GM23338 (cell line): ENCODE results near the gene ODAD3. TPM values are rescaled to one million over a fixed set of nuclear protein-coding genes. Genes with fewer than 3 reads are reported as not detected.
A peak's percentile ranks its signal among the peaks of the same experiment; 100 is the strongest.

Experiments used
- ATAC-seq: fragments of 200-7000 bp; cut with Tn5 transposase; 3 replicates; pipeline ENCODE4 v1.9.1; 2020
- DNase-seq: peaks from one replicate; pipeline ENCODE4 v3.0.0-alpha.2; 2015; ENCODE audit warnings: low spot score
- H2AFZ ChIP-seq: fragments of 200-600 bp; sonication (generic); 2 replicates; pipeline ENCODE4 v1.8.0; 2016; ENCODE audit warnings: antibody characterized with exemption, mild to moderate bottlenecking, moderate library complexity
- H3F3A ChIP-seq: fragments of 200-600 bp; sonication (generic); replicated peaks from 2 replicates; pipeline ENCODE4 v1.8.0; 2017; ENCODE audit warnings: antibody characterized with exemption, mixed run types, low read depth
- H3K27ac ChIP-seq: fragments of 200-600 bp; sonication (generic); 2 replicates; pipeline ENCODE4 v1.6.1; 2016; ENCODE audit warnings: low read depth
- H3K27me3 ChIP-seq: fragments of 200-600 bp; sonication (generic); 2 replicates; pipeline ENCODE4 v1.8.0; 2016; ENCODE audit warnings: mild to moderate bottlenecking, mixed run types, moderate library complexity; ENCODE audit not compliant: insufficient read depth
- H3K36me3 ChIP-seq: fragments of 200-600 bp; sonication (generic); 2 replicates; pipeline ENCODE4 v1.8.0; 2016; ENCODE audit warnings: mild to moderate bottlenecking; ENCODE audit not compliant: insufficient read depth
- H3K4me1 ChIP-seq: fragments of 200-600 bp; sonication (generic); 2 replicates; pipeline ENCODE4 v1.8.0; 2016; ENCODE audit warnings: mild to moderate bottlenecking, moderate library complexity; ENCODE audit not compliant: insufficient read depth
- H3K4me2 ChIP-seq: fragments of 200-600 bp; sonication (generic); 2 replicates; pipeline ENCODE4 v1.7.1; 2017; ENCODE audit warnings: mixed run types
- H3K4me3 ChIP-seq: fragments of 200-600 bp; sonication (generic); 2 replicates; pipeline ENCODE4 v1.6.1; 2016; ENCODE audit warnings: mixed run types
- H3K79me2 ChIP-seq: fragments of 200-600 bp; sonication (generic); replicated peaks from 2 replicates; pipeline ENCODE4 v1.8.0; 2017; ENCODE audit warnings: mild to moderate bottlenecking; ENCODE audit not compliant: insufficient read depth
- H3K9me2 ChIP-seq: fragments of 200-600 bp; sonication (generic); 2 replicates; pipeline ENCODE4 v1.8.0; 2017; ENCODE audit not compliant: insufficient read depth
- H4K20me1 ChIP-seq: fragments of 200-600 bp; sonication (generic); replicated peaks from 2 replicates; pipeline ENCODE4 v1.8.0; 2017; ENCODE audit warnings: mild to moderate bottlenecking; ENCODE audit not compliant: insufficient read depth
- H3K27ac Mint-ChIP-seq: 2 replicates; pipeline ENCODE4 v1.8.0; 2020; ENCODE audit warnings: inconsistent platforms, mild to moderate bottlenecking, moderate library complexity, mixed read lengths
- H3K27me3 Mint-ChIP-seq: 3 replicates; pipeline ENCODE4 v1.8.0; 2022; ENCODE audit warnings: low read depth, mild to moderate bottlenecking, moderate library complexity, mixed read lengths, inconsistent platforms; ENCODE audit not compliant: insufficient read depth, poor library complexity
- H3K36me3 Mint-ChIP-seq: 3 replicates; pipeline ENCODE4 v1.8.0; 2021; ENCODE audit warnings: low read depth, mild to moderate bottlenecking, inconsistent platforms, moderate library complexity, mixed read lengths
- H3K4me1 Mint-ChIP-seq: 3 replicates; pipeline ENCODE4 v1.8.0; 2020; ENCODE audit warnings: mild to moderate bottlenecking, inconsistent platforms, mixed read lengths
- H3K4me3 Mint-ChIP-seq: 3 replicates; pipeline ENCODE4 v1.8.0; 2021; ENCODE audit warnings: moderate library complexity, mild to moderate bottlenecking, inconsistent platforms, mixed read lengths
- H3K9me3 Mint-ChIP-seq: 3 replicates; pipeline ENCODE4 v1.8.0; 2020; ENCODE audit warnings: moderate library complexity, mild to moderate bottlenecking, inconsistent platforms, mixed read lengths
- NANOG ChIP-seq: IDR thresholded peaks from 2 replicates; pipeline ENCODE4 v1.6.1; 2016; ENCODE audit warnings: antibody characterized with exemption, borderline replicate concordance
- POLR2AphosphoS5 ChIP-seq: IDR thresholded peaks from 2 replicates; pipeline ENCODE4 v1.6.1; 2016; ENCODE audit warnings: antibody characterized with exemption, low read depth
- ZNF462 ChIP-seq: fragments of 250-450 bp; sonication (Bioruptor Pico); IDR thresholded peaks from 2 replicates; pipeline ENCODE4 v1.5.0; 2020; ENCODE audit warnings: mild to moderate bottlenecking, moderate library complexity
- polyA plus RNA-seq: library from polyadenylated mRNA; unstranded; fragments of >200 nt; fragmentation: Nextera tagmentation; extraction: Ambion mirVana; gene quantifications from 2 replicates; pipeline ENCODE4 v1.2.1, GENCODE V29; 2016
- total RNA-seq: library from RNA; depleted of rRNA; stranded (reverse); fragments of >200 nt; shearing (Covaris generic); gene quantifications from 2 replicates; pipeline ENCODE4 v1.2.3, GENCODE V29; 2014

ODAD3 gene
- total and polyA plus RNA-seq, 2 experiments from 2014 or later, result 1.5 to 6.1 TPM

- Histone ChIP-seq H4K20me1 (no peaks in the 10 kb centered on the region), H3K27me3 (peaks cover 45% of the 10 kb centered on the region), H3K4me3 (peak overlapping the region; percentile 90), H3K4me1 (peaks cover 33% of the 10 kb centered on the region), H3K9me2 (no peaks in the 10 kb centered on the region), H2AFZ (peak overlapping the region; percentile 92), H3K36me3 (no peaks in the 10 kb centered on the region), H3K4me2 (peak overlapping the region; percentile 100), H3K79me2 (no peaks in the 10 kb centered on the region), H3K27ac (0 out of 2 replicates have a peak overlapping the region, but pooled peaks have one; percentile 63), H3F3A (peaks cover 21% of the 10 kb centered on the region)
- TF ChIP-seq NANOG (no peak), POLR2AphosphoS5 (peak; percentile 57), ZNF462 (CRISPR knock-in tag) (no peak)
- H3K27me3 Mint-ChIP-seq, result peaks cover 42% of the 10 kb centered on the region
- peaks cover 5% of the 10 kb centered on the region for H3K36me3 Mint-ChIP-seq
- peak; percentile 8 for ATAC-seq
- H3K4me3 Mint-ChIP-seq, result peak overlapping the region; percentile 82
- H3K9me3 Mint-ChIP-seq, result peaks cover 2% of the 10 kb centered on the region; the same call in 1 of the 3 replicates
- H3K4me1 Mint-ChIP-seq, result peaks cover 22% of the 10 kb centered on the region
- DNase-seq, result peak; percentile 86
- H3K27ac Mint-ChIP-seq, result no peak overlapping the region
These were observed 14.2 kb downstream of the ODAD3 start for GRCh38 chr19:11420429-11421370.
